NCI-H2171 treated with DMSO at 0.1 percent for 48 hours (cell line): ENCODE data around the gene NGEF.

ENCODE experiments used
- DNase-seq: peaks from one replicate; lab custom pipeline; 2025; lab: John Stamatoyannopoulos, UW

The NGEF gene

DNA sequence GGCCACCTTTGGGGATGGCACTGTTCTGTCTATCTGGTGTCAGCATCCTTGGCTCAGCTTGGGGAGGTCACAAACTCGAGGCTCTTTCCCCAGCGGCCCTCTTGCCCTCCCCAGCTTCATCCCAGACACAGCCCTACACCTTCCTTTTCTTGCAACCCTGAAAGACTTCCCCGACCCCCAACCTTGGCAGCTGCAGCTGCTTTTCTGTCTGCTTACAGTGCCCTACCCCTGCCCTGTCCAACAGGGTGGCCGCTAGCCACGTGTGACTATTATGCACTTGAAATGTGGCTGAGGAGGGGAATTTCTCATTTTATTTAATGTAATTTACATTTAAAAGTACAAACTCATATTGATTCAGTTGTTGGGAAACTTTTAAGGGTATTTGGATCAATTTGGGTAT lies 41.3 kb downstream of the NGEF start:
- no peak for DNase-seq

- DNase-seq = no peak
These were observed 43.0 kb downstream of the NGEF start for GRCh38 chr2:232970051-232970450.

DNA sequence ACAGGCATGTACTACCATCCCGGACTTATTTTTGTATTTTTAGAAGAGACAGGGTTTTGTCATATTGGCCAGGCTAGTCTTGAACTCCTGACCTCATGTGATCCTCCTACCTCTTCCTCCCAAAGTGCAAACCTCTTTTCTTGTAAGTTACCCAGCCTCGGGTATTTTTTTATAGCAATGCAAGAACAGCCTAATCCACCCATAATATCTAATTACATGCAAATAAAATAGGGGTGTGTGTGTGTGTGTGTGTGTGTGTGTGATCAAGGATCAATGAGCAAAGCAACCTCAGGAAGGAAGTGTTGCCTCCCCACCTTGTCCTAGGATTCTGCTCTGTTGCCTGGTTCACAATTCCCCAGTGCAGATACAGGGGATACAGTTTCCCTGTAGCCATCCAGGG lies 45.6 kb downstream of the NGEF start:
- no peak for DNase-seq

GRCh38 chr2:232966122-232966521 lies 46.9 kb downstream of the NGEF start:
- DNase-seq = no peak

DNA sequence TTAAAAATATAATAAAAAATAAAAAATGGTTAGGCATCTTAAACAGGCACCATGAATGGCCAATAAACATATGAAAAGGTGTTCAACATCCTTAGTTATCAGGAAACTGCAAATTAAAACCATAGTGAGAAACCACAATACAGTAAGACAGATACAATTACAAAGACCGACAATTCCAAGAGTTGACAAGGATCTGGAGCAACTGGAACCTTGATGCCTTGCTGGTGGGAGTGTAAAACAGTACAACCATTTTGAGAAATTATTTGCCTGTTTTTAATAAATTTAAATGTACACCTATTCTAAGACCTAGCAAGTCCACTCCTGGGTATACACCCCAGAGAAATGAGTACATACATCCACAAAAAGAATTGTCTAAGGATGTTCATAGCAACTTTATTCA lies 49.1 kb downstream of the NGEF start:
- no peak for DNase-seq

DNA sequence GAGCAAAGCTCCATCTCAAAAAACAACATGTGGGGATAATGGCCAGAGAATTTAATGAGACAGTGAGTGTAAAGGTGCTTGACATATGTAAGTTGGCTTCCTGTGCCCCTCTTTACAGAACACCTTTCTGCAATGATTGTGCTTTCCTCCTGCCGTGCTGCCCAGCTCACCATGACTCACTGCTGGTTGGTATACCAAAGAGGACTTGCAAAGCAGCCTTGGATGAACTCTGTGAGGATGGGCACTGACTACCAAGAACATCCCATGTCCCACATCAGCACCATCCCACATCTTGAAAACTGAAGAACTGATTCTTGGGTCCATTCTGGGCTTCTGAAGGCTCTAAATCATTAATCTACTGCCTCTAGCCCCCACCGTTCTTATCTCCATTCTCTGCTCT lies 52.2 kb downstream of the NGEF start:
- no peak for DNase-seq

GRCh38 chr2:232959139-232959538 lies 53.9 kb downstream of the NGEF start:
- no peak for DNase-seq

DNA sequence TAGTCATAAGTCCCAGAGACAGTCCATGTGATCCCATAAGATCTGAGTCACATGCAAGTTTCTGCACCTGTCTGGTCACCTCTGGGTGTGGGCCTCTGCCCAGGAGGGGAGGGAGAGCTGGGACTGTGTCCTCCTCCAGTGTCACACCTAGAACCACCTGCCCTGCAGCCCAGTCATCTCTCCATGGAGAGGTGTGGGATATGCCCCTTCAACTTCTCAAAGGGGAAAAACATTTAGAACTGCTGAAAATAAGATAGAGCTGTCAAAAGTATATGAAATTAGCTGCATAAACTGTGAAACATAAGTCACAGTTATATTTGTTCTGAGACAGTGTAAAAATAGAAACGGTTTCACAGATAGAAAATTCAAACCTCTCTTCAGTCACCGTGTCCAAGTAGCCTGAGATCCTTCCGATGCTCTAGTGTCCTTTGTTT lies 55.4 kb downstream of the NGEF start:
- no peak for DNase-seq

DNA sequence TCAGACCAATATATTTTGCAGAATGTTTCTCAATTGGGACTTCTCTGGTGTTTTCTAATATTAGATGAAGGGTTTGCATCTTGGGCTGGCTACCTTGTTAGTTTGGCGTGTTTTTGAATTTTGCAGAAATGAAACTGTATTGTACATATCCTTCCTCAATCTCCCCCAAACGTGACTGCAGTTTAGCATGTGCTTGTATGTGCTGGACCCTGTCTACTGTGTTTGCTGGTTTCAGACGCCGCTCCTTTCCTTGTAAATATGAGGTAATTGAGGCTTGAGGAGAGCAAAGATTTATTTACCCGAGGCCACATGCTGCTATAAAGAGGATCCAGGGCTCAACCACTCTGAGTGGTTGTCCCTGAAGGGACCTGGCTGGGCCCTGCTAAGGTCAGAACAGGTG lies 57.2 kb downstream of the NGEF start:
- no peak for DNase-seq

DNA sequence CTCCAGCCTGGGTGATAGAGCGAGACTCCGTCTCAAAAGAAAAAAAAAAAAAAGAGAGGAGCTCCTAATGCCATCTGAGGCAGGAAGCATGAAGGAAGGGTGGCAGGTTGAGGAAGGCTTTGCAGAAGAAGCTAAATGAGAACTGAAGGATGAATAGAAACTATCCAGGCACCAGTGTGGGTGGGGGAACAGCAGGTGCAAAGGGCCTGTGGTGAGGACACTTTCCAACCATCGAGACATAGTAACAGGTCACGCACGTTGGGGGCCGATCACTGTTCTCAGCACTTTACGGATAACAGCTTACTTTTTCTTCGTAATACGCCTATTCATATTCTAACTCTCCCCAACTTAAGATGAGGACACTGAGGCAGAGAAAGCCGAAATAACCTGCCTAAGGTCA lies 58.4 kb downstream of the NGEF start:
- DNase-seq = no peak

DNA sequence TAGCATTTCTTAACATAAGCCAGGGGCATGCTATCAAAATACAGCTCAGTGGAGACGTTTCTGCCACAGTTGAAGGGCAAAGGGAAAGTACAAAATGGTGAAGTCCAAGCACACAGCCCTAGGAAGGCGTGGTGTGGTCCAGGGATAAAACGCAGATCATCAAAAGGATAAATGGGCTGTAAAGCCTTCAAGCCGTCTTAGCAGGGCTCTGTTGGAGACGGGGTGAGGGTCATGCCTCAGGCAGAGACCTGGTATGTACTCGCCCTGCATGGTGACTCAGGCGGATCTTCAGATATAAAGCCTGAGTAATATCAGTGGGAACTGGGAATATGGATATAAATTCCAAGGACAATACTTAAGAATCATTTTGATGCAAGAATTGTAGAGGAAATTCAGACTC lies 61.2 kb downstream of the NGEF start:
- no peak for DNase-seq

DNA sequence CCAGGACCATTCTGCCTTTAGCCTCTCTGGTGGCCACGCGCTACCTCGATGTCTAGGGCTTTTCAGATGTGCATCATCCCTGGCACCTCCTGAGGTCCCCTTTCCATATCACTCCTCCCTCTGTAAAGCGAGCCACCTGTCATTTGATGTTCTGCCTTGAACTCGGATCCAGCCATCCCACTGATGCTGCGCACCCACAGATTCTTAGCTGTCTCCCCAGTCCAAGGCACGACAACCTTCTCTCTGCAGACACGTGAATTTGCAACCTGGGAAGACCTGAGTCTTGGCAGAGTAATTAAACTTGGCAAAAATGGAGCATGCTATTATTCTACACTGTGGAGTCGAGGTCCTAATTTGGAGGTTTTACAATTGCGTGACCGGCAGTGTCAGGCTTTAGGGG lies 61.9 kb downstream of the NGEF start:
- DNase-seq = no peak

- DNase-seq = no peak
These were observed 62.3 kb downstream of the NGEF start for GRCh38 chr2:232950751-232951150.

GRCh38 chr2:232949016-232949415 lies 64.0 kb downstream of the NGEF start:
- no peak for DNase-seq

DNA sequence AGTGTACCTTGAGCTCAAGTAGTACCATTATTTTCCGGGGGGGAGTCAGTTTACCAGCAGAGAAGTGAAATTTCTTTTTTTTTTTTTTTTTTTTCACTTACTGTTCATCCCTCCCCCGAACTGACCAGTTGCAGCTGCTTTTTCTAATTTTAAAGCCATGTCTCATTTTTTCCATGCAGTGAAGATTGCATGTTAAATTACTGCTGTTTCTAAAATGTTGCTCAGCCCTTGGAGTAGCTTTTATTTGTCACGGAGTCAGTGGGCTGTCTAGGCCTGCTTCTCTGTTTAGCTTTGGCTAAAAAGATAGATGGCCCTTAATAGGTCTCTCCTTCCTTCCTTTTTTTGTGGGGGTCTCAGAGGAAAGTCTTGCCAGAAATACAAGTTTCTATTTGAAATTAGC lies 70.2 kb downstream of the NGEF start:
- DNase-seq = no peak

DNA sequence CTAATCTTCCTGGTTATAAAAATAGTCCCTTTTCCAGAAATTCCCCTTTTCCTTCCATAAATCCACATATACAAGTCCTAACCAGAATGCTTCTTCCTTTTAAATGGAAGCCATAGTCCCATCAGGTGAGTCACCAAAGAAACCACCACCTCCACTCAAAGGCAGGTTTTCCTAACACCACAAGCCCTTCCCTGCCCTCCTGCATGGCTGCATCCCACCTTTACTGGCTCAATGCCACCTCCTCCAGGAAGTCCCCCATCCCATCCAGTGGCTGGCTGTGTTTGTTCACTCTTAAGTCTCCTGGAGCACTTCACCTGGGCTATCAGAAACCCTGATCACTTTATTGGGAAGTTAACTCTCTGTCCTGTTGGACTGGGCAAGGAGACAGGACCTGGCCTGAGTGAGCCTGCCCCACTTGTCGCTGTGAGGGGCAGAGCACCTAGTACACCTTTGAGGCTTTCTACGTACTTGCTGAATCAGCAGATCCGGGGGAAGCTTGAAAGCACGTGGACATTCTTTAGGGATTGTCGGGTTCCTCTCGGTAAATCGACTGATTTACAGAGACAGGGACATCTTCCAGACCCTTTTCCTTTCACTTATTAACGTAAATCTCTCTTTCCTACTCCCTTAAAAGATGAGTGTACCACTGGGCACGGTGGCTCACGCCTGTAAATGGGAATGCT lies 71.0 kb downstream of the NGEF start:
- DNase-seq = no peak

- DNase-seq = no peak
These were observed 71.7 kb downstream of the NGEF start for GRCh38 chr2:232941400-232941799.

GRCh38 chr2:232940724-232941123 lies 72.3 kb downstream of the NGEF start:
- no peak for DNase-seq

GRCh38 chr2:232937278-232937906 lies 75.7 kb downstream of the NGEF start:
- no peak for DNase-seq

GRCh38 chr2:232931636-232932035 lies 81.4 kb downstream of the NGEF start:
- DNase-seq = no peak

GRCh38 chr2:232930059-232930400 lies 83.0 kb downstream of the NGEF start:
- DNase-seq = no peak

DNA sequence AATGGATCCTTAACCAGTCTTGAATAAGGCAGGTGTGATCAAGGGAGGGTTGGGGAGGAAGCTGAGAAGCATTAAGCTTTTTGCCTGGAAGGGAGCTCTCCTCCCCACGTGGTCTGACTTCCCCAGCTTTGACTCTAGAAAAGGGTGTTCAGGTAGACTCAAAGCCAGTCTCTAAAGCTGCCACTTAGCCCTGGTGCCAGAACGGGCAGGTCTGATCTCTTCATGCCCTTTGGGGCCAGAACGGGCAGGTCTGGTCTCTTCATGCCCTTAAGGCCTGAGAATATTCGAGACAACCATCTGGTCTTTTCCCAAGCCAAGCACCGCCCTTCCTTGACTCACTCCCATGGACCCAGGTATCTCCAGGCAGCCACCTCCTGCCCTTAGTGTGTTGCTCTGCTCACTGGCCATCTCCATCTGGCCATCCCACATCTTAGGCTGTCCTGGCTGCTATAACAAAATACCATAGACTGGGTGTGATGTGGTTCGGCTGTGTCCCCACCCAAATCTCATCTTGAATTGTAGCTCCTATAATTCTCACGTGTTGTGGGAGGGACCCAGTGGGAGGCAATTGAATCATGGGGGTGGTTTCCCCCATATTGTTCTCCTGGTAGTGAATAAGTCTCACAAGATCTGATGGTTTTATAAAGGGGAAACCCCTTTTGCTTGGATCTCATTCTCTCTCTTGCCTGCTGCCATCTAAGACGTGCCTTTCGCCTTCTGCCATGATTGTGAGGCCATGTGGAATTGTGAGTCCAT lies 83.6 kb downstream of the NGEF start:
- DNase-seq = no peak

GRCh38 chr2:232928551-232929302 lies 84.3 kb downstream of the NGEF start:
- DNase-seq = no peak
